ENCODE results near the gene TMEM179.
"Not testable (repeated sequence)": the region's sequence is repeated elsewhere in the genome, so short reads cannot be mapped to it uniquely, and the experiment has no call there.

TMEM179 gene

GRCh38 chr14:104604458-104605449 lies at the start of gene TMEM179:
Gene TMEM179, minus strand, starts transcription at chr14:104604772. Its CDS starts 31 bp downstream, at chr14:104604741.
- no peak for DNase-seq

- no peak for DNase-seq
Measured at GRCh38 chr14:104654119-104654518, 49.5 kb upstream of the TMEM179 start.

GRCh38 chr14:104653130-104653920 lies 48.8 kb upstream of the TMEM179 start:
- DNase-seq, result not testable (repeated sequence)

- DNase-seq, result no peak
Measured at GRCh38 chr14:104652386-104652785, 47.8 kb upstream of the TMEM179 start.

GRCh38 chr14:104651876-104652260 lies 47.3 kb upstream of the TMEM179 start:
- no peak for DNase-seq

GRCh38 chr14:104650981-104651875 lies 46.7 kb upstream of the TMEM179 start:
- no peak for DNase-seq

- DNase-seq, result peak; percentile 53
Measured at GRCh38 chr14:104650057-104650980, 45.7 kb upstream of the TMEM179 start.

GRCh38 chr14:104647467-104648043 lies 43.0 kb upstream of the TMEM179 start:
- no peak for DNase-seq

- no peak for DNase-seq
Measured at GRCh38 chr14:104644656-104645378, 40.2 kb upstream of the TMEM179 start.

- DNase-seq, result no peak
Measured at GRCh38 chr14:104644091-104644635, 39.6 kb upstream of the TMEM179 start.

- DNase-seq, result no peak
Measured at GRCh38 chr14:104643306-104643705, 38.7 kb upstream of the TMEM179 start.

- DNase-seq, result no peak
Measured at GRCh38 chr14:104642540-104642868, 37.9 kb upstream of the TMEM179 start.

- DNase-seq, result no peak
Measured at GRCh38 chr14:104641753-104642539, 37.4 kb upstream of the TMEM179 start.

GRCh38 chr14:104640681-104641080 lies 36.1 kb upstream of the TMEM179 start:
- no peak for DNase-seq

GRCh38 chr14:104639885-104640548 lies 35.4 kb upstream of the TMEM179 start:
- DNase-seq, result peak; percentile 48

- DNase-seq, result no peak
Measured at GRCh38 chr14:104639471-104639870, 34.9 kb upstream of the TMEM179 start.

- no peak for DNase-seq
Measured at GRCh38 chr14:104638927-104639450, 34.4 kb upstream of the TMEM179 start.

GRCh38 chr14:104638190-104638589 lies 33.6 kb upstream of the TMEM179 start:
- no peak for DNase-seq
